Muscle layer of duodenum (tissue), 2 donors: ENCODE measurements around the gene C6orf47.
"Not testable (repeated sequence)": the region's sequence is repeated elsewhere in the genome, so short reads cannot be mapped to it uniquely, and the experiment has no call there.

Source experiments
- H3K27ac ChIP-seq: one replicate; pipeline ENCODE4 v1.7.0; 2013; ENCODE audit warnings: mild to moderate bottlenecking, low read length
- H3K27me3 ChIP-seq: one replicate; pipeline ENCODE4 v1.7.0; 2013; ENCODE audit warnings: low read depth, mild to moderate bottlenecking, control low read depth, low read length
- H3K36me3 ChIP-seq, 2 donors: one replicate each; pipeline ENCODE4 v1.7.0; 2013; ENCODE audit warnings: low read length in 2 of 2, control low read depth in 1 of 2, mild to moderate bottlenecking in 1 of 2; ENCODE audit not compliant: insufficient read depth in 2 of 2, control insufficient read depth in 1 of 2
- H3K4me1 ChIP-seq, 2 donors: one replicate each; pipeline ENCODE4 v1.7.0; 2013; ENCODE audit warnings: low read length in 2 of 2, mild to moderate bottlenecking in 2 of 2, control low read depth in 1 of 2, moderate library complexity in 1 of 2; ENCODE audit not compliant: insufficient read depth in 2 of 2, control insufficient read depth in 1 of 2
- H3K4me3 ChIP-seq, 2 donors: one replicate each; pipeline ENCODE4 v1.7.0; 2013; ENCODE audit warnings: low read length in 2 of 2, low read depth in 1 of 2, mild to moderate bottlenecking in 1 of 2
- H3K9me3 ChIP-seq, 2 donors: one replicate each; pipeline ENCODE4 v1.7.0; 2013; ENCODE audit warnings: low read length in 2 of 2, control low read depth in 1 of 2, mild to moderate bottlenecking in 1 of 2; ENCODE audit not compliant: control insufficient read depth in 1 of 2
- donor health status: healthy.

The C6orf47 gene, protein sequence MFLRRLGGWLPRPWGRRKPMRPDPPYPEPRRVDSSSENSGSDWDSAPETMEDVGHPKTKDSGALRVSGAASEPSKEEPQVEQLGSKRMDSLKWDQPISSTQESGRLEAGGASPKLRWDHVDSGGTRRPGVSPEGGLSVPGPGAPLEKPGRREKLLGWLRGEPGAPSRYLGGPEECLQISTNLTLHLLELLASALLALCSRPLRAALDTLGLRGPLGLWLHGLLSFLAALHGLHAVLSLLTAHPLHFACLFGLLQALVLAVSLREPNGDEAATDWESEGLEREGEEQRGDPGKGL

DNA sequence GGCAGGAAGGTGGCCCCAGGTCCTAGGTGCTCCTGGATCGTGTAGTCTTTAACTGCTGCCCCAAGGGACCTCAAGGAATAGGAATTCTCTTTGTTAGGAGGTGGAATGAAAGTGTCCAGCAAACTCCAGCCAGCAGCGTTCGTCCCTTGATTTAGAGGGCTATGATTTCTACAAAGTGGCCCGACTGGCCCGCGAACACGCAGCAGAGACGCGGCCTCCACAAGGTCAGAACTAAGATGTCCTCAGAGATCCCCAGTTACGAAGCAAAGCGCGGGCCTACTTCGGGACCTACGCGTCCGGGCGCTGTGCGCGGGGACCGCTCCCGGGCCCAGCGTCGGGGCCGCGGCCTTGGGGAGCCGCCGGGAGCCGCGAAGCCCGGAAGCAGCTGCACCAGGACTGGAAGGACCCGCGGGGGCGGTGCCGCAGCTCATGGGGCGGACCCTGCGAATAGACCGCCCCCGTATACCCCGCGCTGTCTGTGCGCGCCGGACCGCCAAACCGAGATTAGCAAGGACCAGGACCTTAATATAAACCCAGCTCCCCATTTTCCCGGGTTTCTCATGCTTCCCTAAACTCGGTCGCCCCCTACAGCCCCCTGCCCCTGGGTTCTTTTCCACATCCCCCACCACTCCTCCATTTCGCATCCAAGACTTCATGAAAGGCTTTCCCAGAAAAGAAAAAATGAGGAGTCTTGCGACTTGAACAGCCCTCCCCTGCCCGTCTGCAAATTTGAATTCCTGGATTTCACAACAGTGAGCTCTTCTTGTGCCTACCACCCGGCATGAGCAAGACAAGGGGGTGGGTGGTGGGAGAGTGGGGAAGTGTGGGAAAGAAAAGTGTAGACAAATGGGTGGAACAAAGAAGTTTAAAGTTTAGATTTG is at the start of gene C6orf47:
C6orf47 (minus strand) TSS at position 398 of the 881 bp plus-strand sequence. CDS start 831 bp downstream, outside the sequence.
- H3K4me3 ChIP-seq, result peak within 1 kb of the TSS; percentile 83 to 99

DNA sequence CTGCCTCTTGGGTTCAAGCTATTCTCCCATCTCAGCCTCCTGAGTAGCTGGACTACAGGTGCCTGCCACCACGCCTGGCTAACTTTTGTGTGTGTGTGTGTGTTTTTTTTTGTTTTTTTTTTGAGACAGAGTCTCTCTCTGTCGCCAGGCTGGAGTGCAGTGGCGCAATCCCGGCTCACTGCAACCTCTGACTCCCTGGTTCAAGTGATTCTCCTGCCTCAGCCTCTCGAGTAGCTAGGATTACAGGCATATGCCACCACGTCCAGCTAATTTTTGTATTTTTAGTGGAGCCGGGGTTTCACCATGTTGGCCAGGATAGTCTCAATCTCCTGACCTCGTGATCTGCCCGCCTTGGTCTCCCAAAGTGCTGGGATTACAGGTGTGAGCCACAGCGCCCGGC is 48.6 kb upstream of the C6orf47 start:
- H3K9me3 ChIP-seq, H3K27ac ChIP-seq, H3K27me3 ChIP-seq, H3K36me3 ChIP-seq, H3K4me3 ChIP-seq, H3K4me1 ChIP-seq: not testable (repeated sequence)

More for the DNA sequence above, at the start of gene C6orf47:
- H3K4me1 ChIP-seq, result peaks cover 28 to 55% of the 10 kb centered on the region in 2 donors
- peaks cover 16 to 35% of the 10 kb centered on the region in 2 donors for H3K36me3 ChIP-seq
- H3K9me3 ChIP-seq, result no peaks in the 10 kb centered on the region
- peak within 1 kb of the TSS; percentile 98 for H3K27ac ChIP-seq
- no peaks in the 10 kb centered on the region for H3K27me3 ChIP-seq

DNA sequence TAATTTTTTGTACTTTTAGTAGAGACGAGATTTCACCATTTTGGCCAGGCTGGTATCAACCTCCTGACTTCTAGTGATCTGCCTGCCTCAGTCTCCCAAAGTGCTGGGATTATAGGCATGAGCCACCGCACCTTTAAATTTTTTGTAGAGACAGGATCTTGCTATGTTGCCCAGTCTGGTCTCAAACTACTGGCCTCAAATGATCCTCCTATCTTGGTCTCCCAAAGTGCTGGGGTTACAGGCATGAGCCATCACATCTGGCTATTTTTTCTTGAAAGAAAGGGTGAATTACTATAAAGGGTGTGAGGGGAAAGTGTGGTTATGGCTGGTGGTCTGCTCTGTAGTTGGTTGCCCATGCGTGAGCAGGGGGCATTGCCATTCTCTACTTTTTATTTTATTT is 47.6 kb upstream of the C6orf47 start:
- Histone ChIP-seq H3K27ac (no peak overlapping the region), H3K4me1 (peaks cover 0 to 4% of the 10 kb centered on the region in 2 donors), H3K4me3 (no peak overlapping the region), H3K27me3 (no peaks in the 10 kb centered on the region), H3K9me3 (no peaks in the 10 kb centered on the region), H3K36me3 (no peaks in the 10 kb centered on the region)

DNA sequence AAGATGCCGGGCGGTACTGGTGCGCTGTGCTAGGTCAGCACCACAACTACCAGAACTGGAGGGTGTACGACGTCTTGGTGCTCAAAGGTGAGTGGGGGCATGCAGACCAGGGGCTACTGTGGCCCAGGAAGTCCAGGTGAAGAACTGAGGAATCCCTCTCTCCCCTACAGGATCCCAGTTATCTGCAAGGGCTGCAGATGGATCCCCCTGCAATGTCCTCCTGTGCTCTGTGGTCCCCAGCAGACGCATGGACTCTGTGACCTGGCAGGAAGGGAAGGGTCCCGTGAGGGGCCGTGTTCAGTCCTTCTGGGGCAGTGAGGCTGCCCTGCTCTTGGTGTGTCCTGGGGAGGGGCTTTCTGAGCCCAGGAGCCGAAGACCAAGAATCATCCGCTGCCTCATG is 47.1 kb upstream of the C6orf47 start:
- H3K4me3 ChIP-seq, result no peak overlapping the region
- H3K27me3 ChIP-seq, result no peaks in the 10 kb centered on the region
- H3K27ac ChIP-seq, result no peak overlapping the region
- H3K4me1 ChIP-seq, result peaks cover 0 to 4% of the 10 kb centered on the region in 2 donors
- H3K36me3 ChIP-seq, result no peaks in the 10 kb centered on the region
- no peaks in the 10 kb centered on the region for H3K9me3 ChIP-seq

DNA sequence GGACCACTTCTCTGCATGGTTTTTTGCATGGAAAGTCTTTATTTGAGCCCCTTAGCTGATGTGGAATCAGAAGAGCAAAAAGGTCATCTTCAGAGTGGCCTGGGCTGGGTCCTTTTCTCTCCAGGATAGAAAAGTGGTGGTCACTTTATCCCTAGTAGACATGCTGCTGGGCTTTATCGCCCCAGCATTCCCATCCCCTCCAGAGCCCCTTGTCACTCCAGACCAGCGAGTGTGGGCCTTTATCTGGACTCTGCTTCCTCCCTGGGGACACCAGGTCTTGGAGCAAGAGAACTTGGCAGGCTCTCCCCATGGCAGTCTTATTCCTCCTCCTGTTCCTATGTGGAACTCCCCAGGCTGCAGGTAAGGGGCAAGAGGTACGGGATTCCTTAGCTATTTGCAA is 46.0 kb upstream of the C6orf47 start, which contains the start of gene LY6G6F:
LY6G6F (plus strand) TSS at position 268 of the 400 bp plus-strand sequence; CDS start at position 309, 41 bp downstream.
- no peak within 1 kb of the TSS for H3K27ac ChIP-seq
- H3K27me3 ChIP-seq, result no peaks in the 10 kb centered on the region
- no peaks in the 10 kb centered on the region for H3K9me3 ChIP-seq
- H3K36me3 ChIP-seq, result no peaks in the 10 kb centered on the region
- no peak within 1 kb of the TSS for H3K4me3 ChIP-seq
- H3K4me1 ChIP-seq, result peaks cover 8 to 10% of the 10 kb centered on the region in 2 donors

DNA sequence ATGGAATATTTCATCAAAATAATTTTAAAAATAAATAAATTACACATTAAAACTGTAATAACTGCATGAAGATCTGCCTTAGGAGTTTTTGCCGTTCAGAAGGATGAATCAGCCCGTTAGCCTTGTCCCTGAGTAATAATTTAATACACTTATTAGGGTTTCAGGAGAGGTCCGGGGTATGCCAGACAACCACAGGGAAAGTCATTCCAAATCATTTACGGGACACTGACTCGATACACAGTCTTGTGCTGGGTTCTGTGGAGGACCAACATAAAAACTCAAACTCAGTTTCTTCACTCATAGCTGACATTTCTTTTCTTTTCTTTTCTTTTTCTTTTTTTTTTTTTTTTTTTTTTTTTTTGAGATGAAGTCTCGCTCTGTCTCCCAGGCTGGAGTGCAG is 45.4 kb upstream of the C6orf47 start:
- no peaks in the 10 kb centered on the region for H3K36me3 ChIP-seq
- peaks cover 13 to 17% of the 10 kb centered on the region in 2 donors for H3K4me1 ChIP-seq
- no peak overlapping the region for H3K27ac ChIP-seq
- H3K9me3 ChIP-seq, result no peaks in the 10 kb centered on the region
- no peaks in the 10 kb centered on the region for H3K27me3 ChIP-seq
- H3K4me3 ChIP-seq, result no peak overlapping the region

DNA sequence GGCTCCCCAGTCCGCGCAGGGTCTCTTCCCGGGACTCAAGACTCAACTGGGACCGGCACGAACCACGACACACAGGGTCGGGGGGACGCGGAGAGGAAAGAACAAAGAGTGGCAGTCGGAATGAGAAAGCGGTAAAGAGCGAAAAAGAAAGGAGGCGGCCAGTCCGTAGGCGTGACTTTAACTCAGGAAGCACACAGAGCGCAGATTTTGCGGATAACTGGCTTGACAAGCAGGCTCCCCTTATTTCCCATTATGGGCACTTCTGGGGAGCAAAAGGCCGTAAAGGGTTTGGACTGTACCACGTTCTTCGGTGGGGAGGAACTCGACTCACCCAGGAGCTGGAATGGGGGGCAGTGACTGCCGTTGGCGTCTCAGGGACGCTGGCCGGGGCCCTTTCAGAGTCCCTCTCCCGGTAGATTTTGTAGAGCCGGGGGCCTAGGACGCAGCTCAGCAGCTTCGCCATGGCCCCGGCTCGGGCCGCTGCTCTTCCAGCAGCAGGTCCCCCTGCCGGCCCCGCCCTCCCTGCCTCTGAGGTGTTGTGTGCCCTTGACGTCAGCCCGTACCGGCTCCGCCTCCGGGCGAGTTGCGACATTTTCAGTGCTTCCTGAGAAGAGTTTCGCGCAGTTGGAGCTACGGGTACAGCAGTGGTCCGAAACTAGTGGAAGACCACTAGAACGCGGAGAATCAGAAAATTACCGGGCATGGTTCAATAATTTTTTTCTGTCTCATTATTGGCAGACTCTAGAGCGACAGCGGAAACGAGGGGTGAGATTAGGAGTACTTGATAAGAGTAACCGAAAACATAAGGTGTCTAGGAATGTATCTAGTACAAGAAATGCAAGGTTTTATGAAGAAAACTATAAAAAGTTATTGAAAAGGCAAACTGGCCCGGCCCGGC is 42.5 kb upstream of the C6orf47 start, which contains the start of gene ABHD16A:
ABHD16A (minus strand) TSS at position 506 of the 898 bp plus-strand sequence; CDS start at position 463, 43 bp downstream.
- H3K9me3 ChIP-seq, result no peaks in the 10 kb centered on the region
- no peaks in the 10 kb centered on the region for H3K27me3 ChIP-seq
- H3K36me3 ChIP-seq, result peaks cover 0 to 6% of the 10 kb centered on the region in 2 donors
- peak within 1 kb of the TSS; percentile 77 to 98 for H3K4me3 ChIP-seq
- peaks cover 13 to 21% of the 10 kb centered on the region in 2 donors for H3K4me1 ChIP-seq
- H3K27ac ChIP-seq, result peak within 1 kb of the TSS; percentile 99

DNA sequence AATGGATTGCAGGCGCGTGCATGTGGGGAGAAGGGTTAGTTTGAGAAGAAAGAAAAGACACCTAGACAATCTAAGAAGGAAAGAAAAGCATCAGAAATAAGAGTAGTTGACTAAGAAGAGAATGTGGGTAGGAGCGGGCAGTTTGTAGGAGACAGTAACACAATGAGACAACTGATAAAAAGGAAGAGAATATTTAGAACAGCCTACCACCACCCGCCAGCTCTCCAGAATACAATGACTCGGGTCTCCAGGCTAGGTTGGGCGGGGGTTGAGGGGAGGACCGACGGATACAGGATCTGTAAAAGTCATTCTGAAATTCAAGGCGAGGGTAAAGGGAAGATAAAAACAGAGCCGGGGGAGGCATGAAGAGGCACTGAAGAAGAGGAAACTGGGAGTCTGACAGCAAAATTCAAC is 41.8 kb upstream of the C6orf47 start:
- H3K4me1 ChIP-seq, result peaks cover 13 to 21% of the 10 kb centered on the region in 2 donors
- H3K9me3 ChIP-seq, result no peaks in the 10 kb centered on the region
- peaks cover 0 to 10% of the 10 kb centered on the region in 2 donors for H3K36me3 ChIP-seq
- no peaks in the 10 kb centered on the region for H3K27me3 ChIP-seq
- H3K4me3 ChIP-seq, result peak overlapping the region; percentile 77 to 98
- H3K27ac ChIP-seq, result peak overlapping the region; percentile 99

DNA sequence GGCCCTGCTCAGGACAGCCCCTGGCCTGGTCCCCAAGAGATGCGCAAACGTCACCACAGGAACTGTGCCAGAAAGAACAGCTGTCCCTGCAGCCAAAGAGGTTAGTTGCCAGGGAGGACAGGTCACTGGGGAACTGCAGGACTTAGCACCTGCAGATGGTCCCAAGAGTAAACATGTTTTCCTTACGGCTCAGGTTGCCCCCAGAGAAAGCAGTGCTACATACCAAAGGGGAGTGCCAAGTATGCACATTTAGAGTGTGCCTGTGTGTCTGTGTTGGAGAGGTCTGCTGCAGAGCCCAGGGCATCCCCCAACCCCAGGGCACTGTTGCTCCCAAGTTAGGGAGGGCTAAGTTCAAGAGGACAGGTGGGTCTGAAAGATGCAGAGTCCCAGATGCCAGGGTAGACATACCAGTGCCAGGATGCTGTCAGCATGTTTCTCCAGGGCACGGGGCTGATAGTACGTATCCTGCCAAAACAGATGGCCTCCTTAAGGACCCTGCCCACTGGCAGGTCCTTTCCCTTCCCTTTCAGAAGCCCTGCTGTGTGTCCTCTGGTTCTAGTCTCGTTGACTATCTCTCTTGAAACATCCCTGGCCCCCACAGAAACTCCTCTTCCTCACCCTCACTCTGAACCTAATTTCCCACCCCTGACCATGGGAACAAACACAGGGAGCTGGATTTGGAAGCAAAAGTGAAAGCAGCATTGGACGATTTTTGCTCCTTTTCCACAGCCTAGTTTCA is 41.3 kb upstream of the C6orf47 start:
- H3K27me3 ChIP-seq, result no peaks in the 10 kb centered on the region
- no peaks in the 10 kb centered on the region for H3K9me3 ChIP-seq
- H3K4me1 ChIP-seq, result peaks cover 13 to 21% of the 10 kb centered on the region in 2 donors
- H3K36me3 ChIP-seq, result peaks cover 1 to 16% of the 10 kb centered on the region in 2 donors
- H3K27ac ChIP-seq, result peak overlapping the region; percentile 99
- peak overlapping the region; percentile 77 to 98 for H3K4me3 ChIP-seq

DNA sequence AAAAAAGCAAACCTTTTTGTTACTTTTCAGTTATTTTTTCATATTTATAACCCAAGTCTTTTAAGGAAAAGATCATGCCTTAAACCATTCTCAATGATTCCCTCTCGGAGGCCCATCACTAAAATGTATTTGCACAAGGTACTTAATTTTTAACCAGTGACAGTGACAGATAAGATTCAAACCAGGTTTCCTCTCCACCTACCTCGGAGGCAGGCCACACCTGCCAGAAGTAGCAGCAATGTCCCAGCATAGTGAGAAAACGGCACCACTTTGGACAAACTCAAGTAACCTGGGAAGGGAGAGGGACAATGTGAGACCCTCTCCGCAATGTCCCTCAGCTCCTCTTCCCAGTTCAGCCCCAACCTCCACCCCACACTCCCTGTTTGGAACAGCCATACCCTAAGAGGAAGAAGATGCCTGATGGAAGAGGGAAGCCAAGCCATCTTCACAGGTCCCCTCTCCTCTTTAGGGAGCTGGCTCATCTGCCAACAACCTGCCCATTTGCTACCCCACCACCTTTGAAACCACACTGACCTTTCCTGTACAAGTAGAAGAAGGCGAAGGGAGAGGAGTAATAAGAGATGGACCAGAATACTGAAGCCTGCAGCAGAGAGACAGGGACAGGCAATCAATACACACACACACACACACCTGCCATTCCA is 40.3 kb upstream of the C6orf47 start:
- H3K4me3 ChIP-seq, result peak overlapping the region in 1 of 2 donors; percentile 98
- H3K27me3 ChIP-seq, result no peaks in the 10 kb centered on the region
- H3K36me3 ChIP-seq, result peaks cover 4 to 19% of the 10 kb centered on the region in 2 donors
- no peaks in the 10 kb centered on the region for H3K9me3 ChIP-seq
- no peak overlapping the region for H3K27ac ChIP-seq
- peaks cover 13 to 21% of the 10 kb centered on the region in 2 donors for H3K4me1 ChIP-seq
